Measurements from ENCODE around the gene NAGA.
"Not testable (repeated sequence)": the region's sequence is repeated elsewhere in the genome, so short reads cannot be mapped to it uniquely, and the experiment has no call there.

DNA sequence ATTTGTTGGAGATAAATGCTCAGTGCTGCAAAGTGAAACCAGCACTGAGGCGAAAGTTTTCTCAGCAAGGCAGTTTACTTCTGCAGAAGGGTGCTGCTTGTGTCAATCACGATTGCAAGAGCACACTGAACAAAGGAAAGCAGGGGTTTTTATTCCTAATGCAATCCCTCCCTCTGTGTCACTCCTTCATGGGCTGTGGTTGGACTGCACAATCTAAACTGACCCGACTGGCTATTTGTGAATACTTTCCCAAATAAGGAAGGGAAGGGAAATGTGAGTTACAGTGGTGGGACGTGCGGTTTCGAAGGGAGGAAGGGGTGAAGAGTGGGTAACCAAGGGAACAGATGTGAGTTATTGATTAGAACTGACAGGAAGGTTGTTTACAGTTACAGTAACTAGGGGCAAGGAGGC, 44.8 kb upstream of the NAGA start:
- TF ChIP-seq, protein P1, sequence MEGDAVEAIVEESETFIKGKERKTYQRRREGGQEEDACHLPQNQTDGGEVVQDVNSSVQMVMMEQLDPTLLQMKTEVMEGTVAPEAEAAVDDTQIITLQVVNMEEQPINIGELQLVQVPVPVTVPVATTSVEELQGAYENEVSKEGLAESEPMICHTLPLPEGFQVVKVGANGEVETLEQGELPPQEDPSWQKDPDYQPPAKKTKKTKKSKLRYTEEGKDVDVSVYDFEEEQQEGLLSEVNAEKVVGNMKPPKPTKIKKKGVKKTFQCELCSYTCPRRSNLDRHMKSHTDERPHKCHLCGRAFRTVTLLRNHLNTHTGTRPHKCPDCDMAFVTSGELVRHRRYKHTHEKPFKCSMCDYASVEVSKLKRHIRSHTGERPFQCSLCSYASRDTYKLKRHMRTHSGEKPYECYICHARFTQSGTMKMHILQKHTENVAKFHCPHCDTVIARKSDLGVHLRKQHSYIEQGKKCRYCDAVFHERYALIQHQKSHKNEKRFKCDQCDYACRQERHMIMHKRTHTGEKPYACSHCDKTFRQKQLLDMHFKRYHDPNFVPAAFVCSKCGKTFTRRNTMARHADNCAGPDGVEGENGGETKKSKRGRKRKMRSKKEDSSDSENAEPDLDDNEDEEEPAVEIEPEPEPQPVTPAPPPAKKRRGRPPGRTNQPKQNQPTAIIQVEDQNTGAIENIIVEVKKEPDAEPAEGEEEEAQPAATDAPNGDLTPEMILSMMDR (IDR thresholded peaks at IDR 0.05) = not testable (repeated sequence)
- TF ChIP-seq NPAS2 (CRISPR knock-in tag; IDR thresholded peaks at IDR 0.05; ENCODE audit: borderline replicate concordance); POLR2A (IDR thresholded peaks at IDR 0.05; ENCODE audit: low read length); RNF2 (IDR thresholded peaks at IDR 0.05; ENCODE audit: borderline replicate concordance, low read depth); POLR2AphosphoS2 (conservative IDR thresholded peaks at IDR 0.05; ENCODE audit: low read length); GATA3 (IDR thresholded peaks at IDR 0.05; ENCODE audit: borderline replicate concordance); CBX8 (IDR thresholded peaks at IDR 0.05): not testable (repeated sequence)
- TF ChIP-seq, protein P2, sequence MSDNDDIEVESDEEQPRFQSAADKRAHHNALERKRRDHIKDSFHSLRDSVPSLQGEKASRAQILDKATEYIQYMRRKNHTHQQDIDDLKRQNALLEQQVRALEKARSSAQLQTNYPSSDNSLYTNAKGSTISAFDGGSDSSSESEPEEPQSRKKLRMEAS (IDR thresholded peaks at IDR 0.05) = not testable (repeated sequence)
- TF ChIP-seq, protein P3, sequence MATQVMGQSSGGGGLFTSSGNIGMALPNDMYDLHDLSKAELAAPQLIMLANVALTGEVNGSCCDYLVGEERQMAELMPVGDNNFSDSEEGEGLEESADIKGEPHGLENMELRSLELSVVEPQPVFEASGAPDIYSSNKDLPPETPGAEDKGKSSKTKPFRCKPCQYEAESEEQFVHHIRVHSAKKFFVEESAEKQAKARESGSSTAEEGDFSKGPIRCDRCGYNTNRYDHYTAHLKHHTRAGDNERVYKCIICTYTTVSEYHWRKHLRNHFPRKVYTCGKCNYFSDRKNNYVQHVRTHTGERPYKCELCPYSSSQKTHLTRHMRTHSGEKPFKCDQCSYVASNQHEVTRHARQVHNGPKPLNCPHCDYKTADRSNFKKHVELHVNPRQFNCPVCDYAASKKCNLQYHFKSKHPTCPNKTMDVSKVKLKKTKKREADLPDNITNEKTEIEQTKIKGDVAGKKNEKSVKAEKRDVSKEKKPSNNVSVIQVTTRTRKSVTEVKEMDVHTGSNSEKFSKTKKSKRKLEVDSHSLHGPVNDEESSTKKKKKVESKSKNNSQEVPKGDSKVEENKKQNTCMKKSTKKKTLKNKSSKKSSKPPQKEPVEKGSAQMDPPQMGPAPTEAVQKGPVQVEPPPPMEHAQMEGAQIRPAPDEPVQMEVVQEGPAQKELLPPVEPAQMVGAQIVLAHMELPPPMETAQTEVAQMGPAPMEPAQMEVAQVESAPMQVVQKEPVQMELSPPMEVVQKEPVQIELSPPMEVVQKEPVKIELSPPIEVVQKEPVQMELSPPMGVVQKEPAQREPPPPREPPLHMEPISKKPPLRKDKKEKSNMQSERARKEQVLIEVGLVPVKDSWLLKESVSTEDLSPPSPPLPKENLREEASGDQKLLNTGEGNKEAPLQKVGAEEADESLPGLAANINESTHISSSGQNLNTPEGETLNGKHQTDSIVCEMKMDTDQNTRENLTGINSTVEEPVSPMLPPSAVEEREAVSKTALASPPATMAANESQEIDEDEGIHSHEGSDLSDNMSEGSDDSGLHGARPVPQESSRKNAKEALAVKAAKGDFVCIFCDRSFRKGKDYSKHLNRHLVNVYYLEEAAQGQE (IDR thresholded peaks at IDR 0.05) = not testable (repeated sequence)

Data from A549 (cell line).